Body of pancreas (tissue), 4 donors: ENCODE measurements around the gene CST3.

Experiments
- CTCF ChIP-seq, 7 experiments: fragments of 450-650 bp in 4 of 7; fragments of 200-600 bp in 3 of 7; sonication (generic) in 3 of 7; IDR thresholded peaks; one replicate each; pipeline ENCODE4 v1.5.1; 2016 to 2019; ENCODE audit warnings: antibody characterized with exemption in 7 of 7
- POLR2A ChIP-seq, 3 donors: fragments of 450-650 bp; IDR thresholded peaks; one replicate each; pipeline ENCODE4 v1.6.1; 2016; ENCODE audit warnings: antibody characterized with exemption in 3 of 3, mild to moderate bottlenecking in 2 of 3

GRCh38 chr20:23666698-23667097, 28.9 kb upstream of the CST3 start:
- TF ChIP-seq CTCF (IDR thresholded peaks at IDR 0.05) (no peak), POLR2A (IDR thresholded peaks at IDR 0.05) (no peak)
